DMS153 treated with DMSO at 0.1 percent for 48 hours (cell line): ENCODE results near the gene CDH4.

ENCODE experiments used
- DNase-seq: peaks from one replicate; lab custom pipeline; 2025; ENCODE audit not compliant: unreplicated experiment; lab: John Stamatoyannopoulos, UW

CDH4 gene

DNA sequence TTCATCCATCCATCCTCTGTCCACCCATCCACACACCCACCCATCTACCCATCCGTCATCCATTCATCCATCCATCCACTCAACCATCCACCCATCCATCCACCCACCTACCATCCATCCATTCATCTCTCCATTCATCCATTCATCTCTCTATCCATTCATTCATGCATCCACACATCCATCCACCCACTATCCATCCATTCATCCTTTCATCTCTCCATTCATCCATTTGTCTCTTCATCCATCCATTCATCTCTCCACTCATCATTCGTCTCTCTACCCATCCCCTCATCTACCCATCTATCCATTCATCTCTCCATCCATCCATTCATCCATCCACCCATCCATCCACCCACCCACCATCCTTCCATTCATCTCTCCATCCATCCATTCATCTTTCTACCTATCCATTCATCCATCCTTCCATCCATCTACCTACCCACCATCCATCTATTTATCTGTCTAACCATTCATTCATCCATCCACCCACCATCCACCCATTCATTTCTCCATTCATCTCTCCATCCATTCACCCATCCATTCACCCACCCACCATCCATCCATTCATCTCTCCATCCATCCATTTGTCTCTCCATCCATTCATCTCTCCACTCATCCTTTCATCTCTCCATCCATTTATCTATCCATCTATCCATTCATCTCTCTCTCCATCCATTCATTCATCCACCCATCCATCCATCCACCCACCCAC is 538.2 kb downstream of the CDH4 start:
- DNase-seq, result no peak

DNA sequence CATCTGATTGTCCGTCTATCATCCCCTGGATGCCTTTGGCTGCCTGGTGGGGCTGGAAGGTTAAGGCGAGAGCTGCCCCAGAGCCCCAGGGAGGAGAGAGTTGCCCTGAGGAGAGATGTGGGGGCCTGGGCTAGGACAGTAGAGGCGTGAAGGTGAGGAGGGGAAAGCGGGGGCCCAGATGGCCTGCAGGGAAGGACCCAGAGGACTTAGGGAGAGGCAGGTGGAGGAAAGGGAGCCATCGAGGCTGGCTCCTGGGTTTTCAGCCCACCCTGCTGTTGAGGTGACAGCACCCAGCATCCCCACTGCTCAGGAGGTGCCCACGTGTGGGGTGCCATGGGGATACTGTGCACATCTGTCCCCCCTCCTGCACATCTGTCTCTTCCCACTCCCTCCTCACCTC is 539.9 kb downstream of the CDH4 start:
- no peak for DNase-seq

DNA sequence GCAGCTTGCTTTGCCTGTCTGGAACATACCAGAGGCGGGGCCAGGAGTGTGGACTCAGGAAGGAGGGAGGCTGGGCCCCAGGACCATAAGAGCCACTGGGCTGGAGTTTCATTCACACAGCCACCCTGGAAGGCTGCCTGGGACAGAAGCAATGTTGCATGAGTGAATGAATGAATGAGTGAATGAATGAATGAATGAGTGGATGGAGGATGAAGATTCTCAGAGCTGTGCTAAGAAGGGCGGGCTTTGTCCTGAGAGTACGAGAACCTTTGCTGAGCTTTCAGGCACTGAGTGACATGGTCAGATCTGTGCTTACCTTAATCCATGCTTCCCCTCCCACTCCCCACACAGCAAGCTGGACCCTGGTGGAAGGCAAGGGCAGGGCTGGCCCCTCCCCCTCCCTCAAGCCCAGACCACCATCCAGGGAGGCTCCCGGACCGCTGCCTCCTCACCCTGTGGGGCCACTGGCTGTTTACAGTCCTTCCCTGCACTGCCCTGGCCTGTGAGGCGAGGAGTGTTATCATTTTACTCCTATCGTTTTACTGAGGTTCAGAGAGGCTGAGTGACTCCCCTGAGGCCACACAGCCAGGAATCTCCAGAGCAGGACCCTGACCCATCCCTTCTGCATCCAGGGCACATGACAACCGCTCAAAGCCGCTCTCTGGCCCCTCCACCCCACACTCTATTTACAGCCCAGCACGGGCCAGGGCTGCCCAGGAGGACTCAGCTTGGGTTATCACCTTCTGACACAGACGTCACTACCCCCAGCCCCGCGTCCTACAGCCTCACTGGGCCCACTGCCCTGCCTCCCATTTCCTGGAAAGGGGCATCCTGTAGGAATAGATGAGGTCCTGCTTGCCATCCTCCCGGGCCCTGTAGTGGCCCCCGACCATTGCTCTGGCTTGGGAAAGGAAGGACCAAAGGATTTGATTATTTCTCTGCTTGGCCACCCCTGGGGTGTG is 543.9 kb downstream of the CDH4 start:
- no peak for DNase-seq

DNA sequence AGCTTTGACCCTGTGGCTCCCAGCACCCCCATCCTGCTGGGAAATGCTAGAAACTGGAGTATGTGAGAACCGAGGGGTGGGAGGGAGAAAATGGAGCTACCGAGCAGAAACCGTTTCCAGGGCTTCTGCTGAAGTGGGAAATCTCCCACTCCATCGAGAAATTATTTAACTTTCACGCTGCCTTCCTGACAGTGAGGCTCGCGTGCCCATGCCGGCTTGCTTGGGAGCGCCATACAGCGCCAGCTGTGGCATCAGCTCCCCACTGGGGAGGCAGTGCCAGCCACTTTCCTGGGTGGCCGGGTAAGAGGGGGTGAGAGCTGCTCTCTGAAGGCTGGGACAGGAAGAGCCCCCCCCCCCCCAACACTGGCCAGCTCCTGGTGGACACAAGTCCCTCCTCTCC is 544.7 kb downstream of the CDH4 start:
- DNase-seq, result no peak

DNA sequence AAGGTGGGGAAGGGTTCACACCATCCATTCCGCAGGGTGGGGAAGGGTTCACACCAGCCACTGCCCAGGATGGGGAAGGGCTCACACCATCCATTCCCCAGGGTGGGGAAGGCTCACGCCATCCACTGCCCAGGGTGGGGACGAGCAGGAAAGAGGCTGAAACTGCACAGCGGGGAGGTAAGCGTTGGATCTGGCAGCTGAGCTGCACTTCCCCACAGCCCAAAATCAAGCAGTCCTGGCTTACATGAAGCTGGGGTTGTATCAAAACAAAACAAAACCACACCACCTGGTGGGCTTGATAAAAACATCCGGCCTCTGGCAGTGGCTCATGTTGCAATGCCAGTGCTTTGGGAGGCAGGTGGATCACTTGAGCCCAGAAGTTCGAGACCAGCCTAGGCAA is 545.1 kb downstream of the CDH4 start:
- DNase-seq, result no peak

DNA sequence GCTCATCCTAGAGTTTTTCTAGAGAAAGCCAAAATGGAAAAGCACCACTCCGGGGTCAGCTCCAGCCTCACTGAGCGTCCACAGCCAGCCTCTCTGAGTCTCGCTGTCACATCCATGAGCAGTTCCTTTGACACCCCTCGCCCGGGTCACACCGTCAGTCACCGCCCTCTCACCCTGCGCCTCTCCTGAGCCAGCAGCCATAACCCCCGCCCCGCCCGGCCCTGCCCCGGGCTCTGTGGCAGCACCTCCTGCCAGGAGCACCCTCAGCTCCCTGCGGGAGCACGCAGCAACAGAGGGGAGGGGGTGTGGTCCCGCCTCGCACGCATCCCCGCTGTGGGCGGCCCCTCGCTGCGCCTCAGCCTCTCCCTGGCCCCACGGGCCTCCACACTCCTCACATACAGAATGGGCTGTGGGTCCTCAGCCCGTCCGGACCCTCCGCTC is 545.9 kb downstream of the CDH4 start:
- DNase-seq, result no peak

DNA sequence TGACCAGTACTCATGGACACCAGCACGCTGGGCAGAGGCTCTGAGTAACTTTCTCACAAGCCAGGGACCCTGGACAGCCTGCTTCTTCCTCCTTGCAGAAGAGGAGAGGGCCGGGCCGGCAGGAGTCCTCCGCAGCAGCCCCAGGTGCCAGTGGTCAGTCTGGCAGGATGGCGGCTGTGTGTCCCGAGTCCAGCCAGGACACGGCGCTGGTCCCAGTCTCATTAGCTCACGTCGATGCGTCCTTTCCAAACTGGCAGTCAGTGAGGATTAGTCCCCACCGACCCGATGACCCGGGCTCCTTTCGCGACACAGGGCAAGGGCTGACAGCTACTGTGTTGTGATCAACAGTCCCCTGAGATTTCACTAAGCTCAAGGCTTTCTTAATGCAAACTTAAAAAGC is 546.6 kb downstream of the CDH4 start:
- no peak for DNase-seq

DNA sequence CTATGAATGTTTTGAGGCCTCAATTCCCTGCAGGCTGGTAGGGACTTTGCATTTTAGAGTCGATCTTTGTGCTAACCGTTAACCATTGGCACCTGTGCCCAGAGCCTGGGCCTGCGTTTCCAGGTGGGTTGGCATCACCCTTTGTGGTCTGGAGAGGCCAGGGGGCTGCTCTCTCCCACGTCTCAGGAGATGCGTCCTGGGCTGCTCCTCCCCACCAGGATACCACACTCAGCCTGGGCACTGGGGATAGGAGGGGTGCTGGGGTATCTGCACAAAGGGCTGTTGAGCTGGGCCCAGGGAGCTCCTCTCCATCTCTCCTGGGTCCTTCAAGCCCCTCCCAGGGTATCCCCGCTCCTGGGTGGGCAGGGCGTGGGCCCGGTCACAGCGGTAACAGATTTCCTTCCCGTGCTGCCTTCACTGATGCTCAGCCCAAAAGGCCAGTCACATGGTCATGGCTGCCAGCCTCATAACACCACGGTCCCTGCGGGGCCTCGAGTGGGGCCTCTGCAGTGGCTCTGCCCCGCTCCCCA is 547.4 kb downstream of the CDH4 start:
- no peak for DNase-seq

DNA sequence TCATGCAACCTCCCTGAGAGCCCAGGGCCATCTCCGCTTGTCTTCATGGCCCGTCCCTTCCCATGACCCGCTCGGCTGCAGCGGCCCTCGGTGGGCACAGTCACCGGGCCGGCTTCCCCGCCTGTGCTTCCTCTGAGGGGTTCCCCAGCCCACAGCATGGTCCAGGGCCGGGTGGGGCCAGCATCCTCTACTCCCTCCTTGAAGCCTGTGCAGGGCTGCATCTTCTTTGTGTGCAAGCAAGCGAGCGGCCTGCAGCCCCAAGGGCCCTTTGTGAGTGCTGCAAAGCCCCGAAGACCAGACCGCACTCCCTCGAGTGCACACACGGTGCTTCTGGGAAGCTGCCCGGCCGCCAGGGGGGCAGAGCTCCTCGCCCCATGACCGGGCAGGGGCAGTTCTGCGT is 547.9 kb downstream of the CDH4 start:
- no peak for DNase-seq

DNA sequence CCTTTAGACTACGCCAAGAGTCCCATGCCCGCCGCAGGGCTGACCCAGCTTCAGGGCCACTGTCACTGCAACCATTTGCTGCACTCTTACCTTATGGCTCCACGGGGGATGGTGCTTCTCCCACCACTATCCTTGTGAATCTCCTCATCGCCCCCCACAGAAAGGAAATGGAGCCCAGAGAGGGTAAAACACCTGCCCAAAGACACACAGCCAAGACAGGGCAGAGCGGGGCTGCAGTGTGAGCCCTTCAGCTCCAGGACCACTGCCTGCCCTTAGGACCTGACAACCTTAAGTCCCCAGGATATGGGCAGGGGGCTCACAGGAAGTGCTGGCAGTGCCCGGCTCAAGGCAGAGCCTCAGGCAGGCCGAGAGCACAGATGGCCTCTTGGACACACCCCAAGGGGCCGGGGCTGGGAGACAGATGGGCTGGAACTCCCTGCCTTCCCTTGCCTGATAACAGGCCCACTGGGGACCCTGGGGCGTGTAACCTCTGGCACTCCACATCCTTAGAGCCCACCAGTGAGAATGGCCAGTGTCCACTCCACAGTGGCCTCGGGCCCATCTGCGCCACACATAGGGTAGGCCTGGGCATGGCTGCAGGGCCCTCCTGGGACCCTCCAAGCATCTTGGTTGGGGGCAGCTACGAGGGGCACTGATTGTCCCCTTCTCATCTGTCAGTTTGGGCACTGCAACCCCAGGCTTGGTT is 548.5 kb downstream of the CDH4 start:
- DNase-seq, result no peak

DNA sequence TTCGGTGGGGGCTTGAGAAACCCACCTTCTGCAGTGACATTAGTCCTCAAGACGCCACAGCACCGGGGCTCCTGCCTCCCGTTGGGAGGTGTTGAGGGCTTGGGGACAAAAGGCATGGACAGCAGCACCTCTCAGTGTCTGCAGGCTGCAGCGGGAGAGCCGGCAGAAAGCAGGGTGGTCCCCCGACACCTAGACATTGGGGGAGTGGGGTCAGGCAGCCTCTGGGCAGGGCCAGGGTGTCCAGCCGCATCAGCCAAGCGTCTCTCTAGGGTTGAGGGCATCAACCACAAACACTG is 549.0 kb downstream of the CDH4 start:
- no peak for DNase-seq

DNA sequence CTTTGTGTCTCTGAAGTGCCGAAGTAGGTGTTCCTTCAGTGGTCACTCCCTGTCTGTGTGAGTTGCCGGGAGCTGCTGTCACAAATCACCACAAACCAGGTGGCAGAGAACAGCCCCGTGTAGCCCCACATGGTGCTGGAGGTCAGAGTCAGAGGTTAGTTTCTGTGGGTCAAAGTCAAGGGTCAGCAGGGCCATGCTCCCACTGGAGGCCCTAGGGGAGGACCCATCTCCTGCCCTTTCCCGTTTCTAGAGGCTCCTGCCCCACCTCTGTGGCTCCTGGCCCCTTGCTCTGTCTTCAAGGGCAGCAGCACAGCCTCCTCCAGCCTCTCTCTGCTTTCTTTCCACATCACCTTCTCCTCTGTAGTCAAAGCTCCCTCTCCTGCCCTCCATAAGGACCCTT is 549.4 kb downstream of the CDH4 start:
- no peak for DNase-seq

DNA sequence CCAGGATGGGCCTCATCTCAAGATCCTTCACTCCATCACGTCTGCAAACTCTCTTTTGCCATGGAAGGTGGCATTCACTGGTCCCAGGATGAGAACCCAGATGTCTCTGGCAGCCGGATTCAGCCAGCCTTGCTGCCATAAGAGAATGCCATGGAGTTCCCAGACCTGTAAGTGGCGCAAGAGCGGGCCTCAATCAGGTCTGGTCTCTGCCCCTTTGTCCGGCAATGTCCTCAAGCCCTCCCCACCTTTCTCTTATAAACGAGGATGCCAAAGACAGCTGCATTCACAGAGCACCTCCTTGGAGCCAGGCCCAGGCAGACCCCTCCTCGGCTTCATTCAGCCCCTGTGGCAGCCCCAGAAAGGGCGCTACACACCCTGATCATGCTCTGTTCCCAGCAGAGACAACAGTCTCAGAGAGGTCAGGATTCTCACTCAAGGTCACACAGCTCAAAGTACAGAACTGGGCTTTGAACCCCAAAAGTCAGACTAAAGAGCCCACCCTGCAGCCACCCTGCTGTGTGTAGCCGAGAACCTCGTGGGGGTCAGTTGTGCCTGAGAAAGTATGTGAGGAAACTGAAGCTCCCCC is 549.9 kb downstream of the CDH4 start:
- DNase-seq, result no peak

DNA sequence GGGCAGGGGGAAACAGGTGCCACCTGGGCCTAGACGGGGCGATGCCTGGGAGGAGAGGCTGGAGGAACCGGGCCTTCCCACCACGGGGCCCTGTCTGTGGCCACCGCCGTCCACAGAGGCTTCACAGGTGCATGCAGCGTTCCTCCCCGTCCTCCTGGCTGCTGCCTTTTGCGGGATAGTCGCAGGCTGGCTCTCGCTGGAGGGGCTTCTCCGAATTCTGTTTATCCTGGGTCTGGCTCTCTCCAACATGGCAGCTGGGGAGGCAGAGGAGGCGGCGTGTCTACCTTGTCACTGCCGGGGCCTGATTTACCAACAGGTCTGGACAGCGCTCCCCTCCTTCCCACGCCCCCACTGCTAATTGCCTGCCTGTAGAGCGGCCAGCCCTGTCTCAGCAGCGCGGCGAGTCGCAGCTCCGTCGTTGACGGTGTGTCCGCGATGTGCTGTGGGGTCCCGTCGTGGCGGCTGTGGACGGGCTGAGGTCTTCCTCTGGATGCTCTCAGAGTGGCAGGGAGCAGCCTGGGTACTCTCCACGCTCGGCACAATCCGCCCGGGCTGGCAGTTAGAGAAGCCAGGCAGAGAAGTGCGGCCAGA is 550.8 kb downstream of the CDH4 start:
- no peak for DNase-seq

DNA sequence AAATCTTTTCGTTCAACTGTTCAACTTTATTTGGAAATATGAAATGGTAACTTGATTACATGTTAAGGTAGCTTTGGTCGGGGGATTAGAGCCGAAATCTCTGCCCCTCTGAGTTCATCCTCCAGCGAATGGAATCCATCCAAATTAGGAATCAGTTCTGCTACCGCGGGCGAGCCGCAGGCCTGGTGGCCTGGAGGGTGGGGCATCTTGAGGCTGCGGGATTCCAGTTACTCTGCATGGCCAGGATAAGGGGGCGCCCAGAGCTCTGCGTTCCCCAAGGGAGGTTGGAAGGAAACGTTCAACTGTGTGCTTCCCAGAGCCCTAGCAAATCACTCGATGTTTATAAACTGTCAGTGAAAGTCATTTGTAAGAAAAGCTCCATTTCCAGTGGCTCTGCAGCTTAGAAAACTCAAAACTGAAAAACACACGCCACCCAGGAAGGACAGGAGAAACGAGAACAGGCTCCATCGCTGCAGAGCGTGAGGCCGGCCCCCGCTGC is 551.4 kb downstream of the CDH4 start:
- DNase-seq, result no peak

DNA sequence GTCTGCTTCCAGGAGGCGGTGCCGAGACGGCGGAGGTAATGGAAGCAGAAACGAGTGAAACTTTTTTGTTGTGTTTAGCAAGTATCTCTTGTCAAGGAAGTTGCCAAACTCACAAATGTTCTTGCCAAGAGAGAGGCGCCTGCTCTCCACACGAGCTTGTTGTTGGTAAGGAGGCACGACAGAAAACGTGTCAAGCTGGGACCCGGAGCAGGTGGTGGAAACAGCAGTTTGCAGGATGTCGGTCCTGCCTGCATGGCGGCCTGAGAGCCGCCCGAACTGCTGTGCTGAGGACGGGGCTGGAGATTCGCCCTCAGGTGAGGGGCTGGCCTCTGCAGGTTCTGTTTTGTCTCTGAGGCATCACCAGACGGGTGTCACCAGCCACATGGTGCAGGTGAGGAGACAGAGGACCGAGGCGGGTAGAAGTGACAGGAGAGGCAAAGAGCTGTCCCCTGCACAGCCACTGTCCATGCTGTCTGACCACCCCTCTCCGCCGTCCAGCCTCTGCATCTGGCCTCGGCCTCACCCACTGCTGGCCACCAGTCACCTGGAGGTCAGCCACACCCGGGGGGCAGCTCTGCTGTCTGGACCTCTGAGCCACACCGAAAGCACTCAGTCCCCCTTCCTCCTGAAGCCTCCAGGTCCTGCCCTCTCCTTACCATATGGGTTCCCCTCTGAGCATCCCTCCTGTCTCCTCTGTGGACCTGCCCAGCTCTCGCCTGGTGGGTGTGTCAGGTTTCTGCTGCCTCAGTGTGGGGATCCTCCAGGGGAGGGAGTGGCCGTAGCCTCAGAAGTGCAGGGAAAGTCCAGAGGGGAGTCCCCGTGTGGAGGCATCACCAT is 552.1 kb downstream of the CDH4 start:
- DNase-seq, result no peak

DNA sequence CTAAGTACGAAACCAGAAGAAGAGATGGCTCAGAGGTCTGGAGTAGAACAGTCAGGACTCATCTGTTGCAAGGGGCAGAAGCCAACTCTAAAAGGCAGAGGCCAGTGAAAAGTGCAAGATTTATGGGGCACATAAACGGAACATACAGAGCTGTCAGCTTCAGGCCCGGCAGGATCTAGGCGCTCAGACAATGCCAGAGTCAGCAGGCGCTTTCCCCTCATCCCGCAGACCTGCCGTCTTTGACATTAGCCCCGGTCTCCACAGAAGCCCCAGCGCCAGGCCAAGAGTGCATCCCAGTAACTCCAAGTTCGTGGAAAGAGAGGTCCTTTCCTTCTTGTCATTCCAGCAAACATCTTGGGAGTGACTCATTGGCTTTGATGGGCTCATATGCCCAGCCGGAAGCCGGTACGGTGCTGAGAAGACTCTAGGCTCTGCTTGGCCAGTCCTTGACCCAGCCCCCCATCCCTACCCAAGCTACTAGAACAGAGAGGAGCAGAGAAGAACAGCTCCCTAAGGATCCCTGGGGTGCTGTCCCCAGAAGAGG is 552.8 kb downstream of the CDH4 start:
- DNase-seq, result no peak

DNA sequence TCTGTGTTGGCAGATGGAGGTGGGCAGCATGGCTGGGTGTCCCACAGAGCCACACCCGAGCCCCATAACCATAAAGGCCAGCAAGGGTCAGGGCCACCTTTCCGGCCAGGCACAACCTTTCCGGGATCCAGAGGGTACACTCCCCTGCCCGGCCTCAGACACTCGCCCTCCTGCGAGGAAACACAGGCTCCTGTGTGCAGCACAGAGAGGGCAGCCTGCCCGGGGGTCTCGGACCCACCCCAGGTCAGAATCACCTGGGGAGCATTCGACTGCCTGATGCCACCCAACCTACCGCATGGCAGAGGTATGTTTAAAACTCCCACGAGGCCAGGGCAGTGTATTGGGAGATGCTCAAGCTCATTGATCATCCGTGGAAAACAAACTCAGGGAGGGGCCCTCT is 553.3 kb downstream of the CDH4 start:
- no peak for DNase-seq

DNA sequence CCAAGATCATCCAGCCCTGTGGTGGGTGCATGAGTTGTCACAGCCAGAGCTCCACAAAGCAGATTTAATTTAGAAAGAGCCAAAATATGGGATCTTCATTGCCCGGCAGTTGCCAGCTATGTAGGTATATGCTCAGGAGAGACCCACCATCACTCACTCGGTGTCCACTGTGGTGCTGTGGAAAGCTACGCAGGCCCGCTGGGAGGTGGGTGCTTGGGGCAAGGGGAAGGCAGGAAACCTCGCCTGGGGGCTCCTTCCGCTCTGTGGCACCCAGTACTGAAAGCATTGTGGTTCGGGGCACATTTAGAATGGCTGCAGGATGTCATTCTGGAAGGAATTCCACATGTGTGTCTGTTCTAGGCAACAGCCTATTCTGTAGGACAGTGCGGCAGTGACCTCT is 553.7 kb downstream of the CDH4 start:
- no peak for DNase-seq

DNA sequence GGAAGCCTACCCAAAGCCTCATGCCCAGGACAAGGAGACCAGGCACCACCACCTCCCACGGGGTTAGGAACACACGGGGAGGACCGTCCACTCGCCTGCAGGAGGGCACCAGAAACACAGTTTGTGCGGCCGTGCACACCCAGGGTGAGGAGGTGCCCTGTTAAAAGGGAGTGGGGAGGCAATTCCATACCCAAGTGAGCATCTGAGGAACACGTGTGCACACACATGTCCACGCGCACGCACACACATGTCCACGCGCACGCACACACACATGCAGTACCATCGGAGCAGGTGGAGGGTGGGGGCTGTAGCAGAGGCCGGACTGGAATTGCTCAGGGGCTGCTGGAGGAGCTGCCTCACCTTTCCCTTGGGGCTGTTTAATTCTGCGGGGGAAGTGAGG is 554.3 kb downstream of the CDH4 start:
- DNase-seq, result no peak
